GM18858 (cell line): ENCODE measurements around the gene BHLHA15.

Experiments
- ATAC-seq: cut with Tn5 transposase; IDR thresholded peaks from one replicate; pipeline ENCODE4 v1.9.1; 2021; ENCODE audit not compliant: unreplicated experiment

The BHLHA15 gene

DNA sequence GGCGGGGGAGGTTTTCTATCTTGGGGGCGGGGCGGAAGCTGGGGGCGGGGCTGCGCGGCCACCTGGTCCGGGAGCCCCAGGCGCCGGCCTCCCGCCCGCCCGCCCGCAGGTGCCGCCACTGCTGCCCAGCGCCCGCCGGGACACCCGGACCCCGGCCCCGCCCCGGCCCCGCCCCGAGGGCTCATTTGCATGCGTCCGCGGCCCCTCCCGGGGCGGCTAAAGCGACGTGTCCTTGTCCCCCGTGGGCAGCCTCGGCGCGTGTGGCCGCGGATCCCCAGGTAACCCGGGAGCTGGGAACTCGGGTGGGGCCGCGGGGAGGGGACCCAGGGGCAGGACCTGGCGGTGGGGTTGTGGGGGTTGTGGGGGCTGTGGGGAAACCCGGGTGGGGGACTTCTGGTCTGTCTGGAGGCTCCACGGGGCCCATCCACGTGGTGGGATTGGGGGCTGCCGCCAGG lies at the start of gene BHLHA15:
BHLHA15 (plus strand) TSS at position 219 of the 455 bp plus-strand sequence. CDS start 871 bp downstream, outside the sequence.
- no peak for ATAC-seq

DNA sequence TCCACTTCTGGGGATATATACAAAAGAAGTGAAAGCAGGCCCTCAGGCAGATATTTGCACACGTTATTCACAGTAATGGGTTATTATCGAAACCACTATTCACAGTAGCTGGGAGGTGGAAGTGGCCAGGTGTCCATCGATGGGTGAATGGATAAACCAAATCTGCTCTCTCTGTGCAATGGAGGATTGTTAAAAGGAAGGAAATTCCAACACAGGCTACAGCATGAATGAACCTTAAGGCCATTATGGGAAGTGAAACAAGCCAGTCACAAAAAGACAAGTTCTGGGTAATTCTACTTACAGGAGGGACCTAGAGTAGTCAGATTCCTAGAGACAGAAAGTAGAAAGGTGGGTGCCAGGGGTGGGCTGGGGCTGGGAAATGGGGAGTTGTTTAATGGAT lies 48.5 kb upstream of the BHLHA15 start:
- no peak for ATAC-seq

DNA sequence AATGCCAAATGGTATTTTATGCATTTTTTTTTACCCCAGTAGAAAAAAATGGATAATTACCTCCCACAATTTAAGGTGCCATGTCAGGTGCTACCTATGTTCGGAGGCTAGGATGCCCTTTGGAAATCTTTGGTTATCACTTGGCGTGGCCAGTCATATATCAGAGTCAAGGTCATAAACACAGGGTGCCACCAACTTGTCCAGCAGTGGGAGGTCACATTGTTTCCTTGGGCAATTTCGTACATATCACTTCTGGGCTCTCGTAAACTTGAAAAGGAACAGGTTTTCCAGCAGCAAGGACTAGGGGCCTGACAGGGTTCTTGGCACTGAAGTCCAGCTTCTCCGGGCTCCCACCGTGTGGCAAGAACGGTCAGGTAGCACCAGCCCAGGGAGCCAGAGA lies 48.0 kb upstream of the BHLHA15 start:
- no peak for ATAC-seq

DNA sequence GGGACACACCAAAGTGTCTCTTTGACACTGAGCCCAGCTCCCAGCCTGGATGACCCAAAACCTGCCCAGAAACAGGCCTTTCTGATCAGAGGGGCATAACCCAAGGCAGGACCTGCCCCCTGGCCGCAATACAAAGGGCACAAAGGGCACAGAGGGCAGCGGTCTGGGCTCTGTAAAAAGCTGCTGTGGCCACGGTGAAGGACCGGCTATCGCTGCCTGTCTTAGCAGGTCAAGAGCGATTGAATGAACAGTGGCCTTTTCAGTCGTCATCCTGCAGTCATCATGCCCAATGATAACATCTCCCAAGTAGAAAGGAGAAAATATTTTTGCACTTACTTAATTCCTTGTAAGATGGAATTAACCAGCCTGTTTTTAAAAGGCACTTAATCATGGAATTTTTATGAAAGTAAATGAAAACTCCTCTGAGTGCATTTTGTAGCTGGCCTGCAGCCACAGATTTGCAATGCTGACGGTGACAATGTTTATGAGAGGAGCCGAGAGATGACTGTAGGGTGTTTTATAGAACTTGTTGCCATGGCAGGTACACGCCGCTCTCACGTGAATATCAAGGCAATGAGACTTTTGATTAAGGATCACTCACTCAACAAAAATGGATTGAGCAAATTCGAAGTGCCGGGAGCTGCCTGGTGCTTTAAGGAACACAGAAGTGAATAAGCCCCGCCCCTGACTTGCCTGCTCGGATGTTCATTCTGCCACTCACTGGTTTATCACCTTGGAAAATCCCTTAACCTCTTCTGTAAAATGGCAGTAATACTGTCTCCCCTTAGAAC lies 47.3 kb upstream of the BHLHA15 start:
- no peak for ATAC-seq

DNA sequence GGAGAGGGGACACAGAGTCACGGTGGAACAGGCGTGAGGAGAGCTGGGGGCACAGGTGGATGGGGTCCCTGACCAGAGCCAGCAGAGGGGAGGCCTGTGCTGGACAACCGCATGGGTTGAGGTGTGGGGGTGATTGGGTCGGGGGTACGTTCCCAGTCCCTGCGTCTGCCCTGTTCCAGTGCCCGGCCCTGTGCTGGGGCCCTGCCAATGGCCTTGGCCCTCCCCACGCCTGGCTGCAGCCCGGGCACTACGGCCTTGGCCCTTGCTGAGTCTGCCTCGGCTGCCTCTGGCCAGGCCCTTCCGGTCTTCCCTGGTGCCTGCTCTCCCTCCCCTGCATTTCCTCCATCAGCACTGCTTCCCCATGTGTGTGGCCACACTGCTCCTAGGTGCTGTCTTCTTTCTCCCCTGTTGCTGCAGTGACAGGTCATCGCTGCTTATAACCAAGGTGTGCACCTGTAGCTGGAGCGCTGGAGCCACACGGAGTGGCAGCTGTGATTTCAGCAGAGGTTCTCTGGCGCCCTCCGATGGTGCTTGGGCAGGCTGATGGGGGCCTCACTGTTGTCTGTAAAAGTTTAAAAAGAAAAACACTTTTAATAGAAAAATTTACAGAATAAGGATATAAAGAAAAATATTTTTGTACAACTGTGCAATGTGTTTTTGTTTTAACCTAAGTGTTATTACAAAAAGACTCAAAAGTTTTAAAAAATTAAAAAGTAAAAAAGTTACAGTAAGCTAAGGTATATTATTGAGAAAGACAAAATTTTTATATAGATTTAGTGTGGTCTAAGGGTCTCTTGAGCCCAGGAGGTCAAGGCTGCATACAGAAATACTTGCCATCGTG lies 45.2 kb upstream of the BHLHA15 start:
- ATAC-seq = no peak

DNA sequence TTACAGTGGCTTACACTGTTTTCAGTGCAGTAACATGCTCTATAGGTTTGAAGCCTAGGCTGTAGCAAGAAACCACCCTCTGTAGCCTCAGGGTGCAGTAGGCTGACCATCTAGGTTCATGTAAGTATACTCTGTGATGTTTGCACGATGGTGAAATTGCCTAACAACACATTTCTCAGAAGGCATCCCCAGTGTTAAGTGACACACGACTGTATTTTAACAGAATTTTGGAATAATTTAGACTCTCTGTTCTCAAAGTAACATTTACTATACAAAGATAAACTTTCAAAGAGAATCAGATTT lies 44.6 kb upstream of the BHLHA15 start:
- no peak for ATAC-seq

DNA sequence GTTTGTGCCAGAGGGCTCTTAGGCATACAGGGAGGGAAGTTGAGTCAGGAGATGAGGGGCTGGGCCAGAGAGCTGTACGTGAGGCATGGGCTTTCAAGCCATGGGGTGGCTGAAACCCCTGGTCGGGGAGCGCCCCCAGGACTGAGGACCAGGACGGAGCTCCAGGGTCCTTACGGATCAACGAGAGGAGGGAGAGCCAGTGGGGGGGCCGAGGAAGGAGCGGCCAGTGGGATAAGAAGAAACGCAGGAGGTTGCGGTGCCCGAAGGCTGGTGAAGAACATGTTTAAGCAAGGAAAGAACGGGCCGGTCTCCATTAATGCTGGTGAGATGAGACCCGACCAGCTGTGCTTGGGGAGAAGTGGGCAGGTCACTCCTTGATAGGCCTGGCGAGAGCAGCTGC lies 43.6 kb upstream of the BHLHA15 start:
- no peak for ATAC-seq

DNA sequence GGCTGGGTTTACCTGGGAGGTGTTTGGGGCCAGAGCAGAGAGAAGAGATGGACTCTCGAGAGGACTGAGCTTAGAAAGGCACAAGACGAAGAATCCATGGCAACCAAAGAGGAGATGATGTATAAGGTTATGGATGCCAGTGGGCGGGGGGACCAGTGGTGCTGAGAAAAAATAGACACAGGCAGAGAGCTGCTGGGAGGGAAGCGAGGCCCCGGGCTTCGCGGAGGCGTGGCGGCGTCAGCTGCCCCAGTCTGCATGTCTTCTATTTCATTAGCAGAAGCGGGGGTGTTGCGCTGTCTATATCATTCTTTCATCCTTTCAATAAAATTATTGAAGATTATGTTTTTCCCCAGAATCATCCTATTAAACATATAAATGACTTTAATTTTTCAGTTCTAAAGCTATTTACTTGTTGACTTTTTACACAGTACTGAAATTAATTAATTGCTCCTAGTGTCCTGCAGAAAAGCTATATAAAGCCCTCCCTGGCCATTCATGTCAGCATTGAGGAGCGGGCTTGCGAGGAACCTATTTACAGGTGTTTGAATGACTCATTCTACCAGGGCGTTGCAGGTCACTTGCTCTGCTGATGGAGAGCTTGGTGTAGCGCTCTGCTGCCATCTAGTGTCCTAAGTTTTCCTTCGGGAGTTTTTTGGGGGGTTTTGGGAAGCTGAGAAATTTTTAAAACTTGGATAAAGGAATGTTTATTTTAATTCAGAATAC lies 42.9 kb upstream of the BHLHA15 start:
- ATAC-seq = no peak

DNA sequence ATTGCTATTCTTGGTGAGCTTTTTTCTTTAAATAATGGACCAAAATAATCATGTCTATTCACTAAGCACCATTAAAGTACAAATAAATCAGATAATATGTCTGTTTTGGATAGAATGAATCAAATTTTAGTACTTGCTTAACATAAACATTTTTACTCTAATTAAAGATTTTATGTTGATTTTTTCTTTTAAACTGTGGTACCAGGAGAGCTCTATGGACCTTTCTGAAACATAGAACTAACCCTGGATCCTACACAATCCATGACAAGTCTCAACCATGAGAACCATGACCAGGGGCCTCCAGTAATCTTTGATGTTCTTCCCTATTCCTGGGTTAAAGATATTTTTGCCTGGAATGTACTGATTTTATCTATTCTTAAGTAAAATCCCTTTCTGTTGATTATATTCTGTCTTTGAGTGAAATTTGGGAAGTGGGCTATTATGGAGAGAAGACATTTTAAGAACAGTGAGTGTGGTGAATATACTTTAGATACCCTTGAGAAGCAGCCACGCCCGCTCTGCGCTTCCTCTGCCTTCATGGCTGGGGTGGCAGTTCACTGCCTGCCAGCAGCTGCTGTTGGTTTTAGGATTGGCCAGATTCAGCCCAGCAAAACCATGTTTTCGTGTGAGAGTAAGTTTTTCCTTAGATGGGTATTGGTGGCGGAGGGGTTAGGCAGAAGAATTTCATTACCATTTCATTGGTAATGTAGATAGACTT lies 42.2 kb upstream of the BHLHA15 start:
- ATAC-seq = no peak

DNA sequence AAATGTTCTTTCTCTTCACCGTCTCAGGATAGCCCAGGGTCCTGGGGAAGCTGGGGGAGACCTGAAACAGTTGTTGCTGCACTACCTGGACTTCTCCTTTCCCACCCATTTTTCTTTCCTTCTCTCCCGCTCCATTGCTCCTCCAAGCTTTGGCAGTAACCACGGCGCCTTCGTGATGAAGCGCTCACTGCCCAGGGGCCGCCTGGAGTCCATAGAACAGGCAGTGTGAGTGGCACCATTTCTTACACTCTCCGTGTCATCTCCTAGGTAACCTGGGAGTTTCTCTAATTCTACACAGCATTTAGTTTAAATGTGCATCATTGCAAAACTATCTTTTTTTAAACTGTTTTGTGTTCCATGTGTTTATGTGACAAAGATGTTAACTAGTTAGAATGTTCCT lies 40.3 kb upstream of the BHLHA15 start:
- no peak for ATAC-seq

DNA sequence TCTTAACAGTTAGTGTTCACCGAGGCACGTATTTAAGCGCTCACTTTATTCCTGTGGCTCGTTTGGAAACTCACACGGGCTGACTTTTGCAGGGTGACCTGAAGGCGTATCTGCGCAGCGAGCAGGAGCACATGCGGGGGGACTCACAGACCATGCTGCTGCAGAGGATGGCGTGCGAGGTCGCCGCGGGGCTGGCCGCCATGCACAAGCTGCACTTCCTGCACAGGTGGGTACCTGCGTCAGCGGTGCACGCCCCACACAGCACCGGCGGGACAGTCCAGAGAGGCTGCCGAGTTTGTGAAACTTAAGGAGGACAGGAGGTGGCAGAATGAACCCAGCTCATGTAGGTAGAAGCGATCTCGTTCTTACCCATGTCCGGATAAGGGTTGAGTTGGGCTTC lies 39.8 kb upstream of the BHLHA15 start:
- no peak for ATAC-seq

DNA sequence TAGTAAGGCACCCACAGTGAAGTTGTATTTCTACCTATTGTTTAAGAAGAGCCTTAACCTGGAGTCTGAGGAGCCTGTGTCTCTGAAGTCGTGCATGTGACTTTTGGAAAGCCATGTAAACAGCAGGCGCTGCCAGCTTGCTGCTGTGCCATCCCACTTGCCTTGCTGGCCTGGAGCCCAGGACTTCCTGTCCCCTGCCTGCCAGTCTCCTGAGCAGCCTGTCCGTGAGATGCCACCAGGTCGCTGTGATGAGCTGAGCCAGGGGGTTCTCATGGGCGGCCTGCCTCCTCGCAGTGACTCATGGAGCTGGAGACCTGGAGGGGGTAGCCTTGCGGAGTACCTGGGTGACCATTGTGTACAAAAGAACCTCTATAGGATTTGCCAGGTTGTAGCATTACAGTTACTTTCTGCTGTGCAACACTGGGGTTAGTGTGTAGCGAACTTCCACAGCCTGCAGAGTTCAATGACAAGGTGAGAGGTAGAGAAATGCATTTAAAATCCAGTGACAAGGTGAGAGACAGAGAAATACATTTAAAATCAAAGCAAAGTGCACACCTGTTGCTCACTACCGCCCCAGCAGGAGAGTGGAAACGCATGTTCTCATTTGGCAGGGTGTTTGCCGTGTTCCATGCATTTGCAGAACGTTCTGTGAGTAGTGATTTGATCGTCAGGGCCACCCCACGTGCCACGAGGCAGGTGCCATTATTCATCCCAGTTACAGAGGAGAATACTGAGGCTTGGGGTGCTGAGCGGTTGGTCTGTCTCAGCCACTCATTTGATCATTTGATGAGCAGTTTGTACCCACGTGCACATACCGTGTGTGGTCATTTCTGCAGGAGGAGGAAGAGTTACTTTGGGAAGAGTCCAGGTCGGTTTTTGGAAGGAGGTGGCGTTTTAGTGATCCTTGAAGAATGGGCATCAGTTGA lies 36.6 kb upstream of the BHLHA15 start:
- no peak for ATAC-seq

DNA sequence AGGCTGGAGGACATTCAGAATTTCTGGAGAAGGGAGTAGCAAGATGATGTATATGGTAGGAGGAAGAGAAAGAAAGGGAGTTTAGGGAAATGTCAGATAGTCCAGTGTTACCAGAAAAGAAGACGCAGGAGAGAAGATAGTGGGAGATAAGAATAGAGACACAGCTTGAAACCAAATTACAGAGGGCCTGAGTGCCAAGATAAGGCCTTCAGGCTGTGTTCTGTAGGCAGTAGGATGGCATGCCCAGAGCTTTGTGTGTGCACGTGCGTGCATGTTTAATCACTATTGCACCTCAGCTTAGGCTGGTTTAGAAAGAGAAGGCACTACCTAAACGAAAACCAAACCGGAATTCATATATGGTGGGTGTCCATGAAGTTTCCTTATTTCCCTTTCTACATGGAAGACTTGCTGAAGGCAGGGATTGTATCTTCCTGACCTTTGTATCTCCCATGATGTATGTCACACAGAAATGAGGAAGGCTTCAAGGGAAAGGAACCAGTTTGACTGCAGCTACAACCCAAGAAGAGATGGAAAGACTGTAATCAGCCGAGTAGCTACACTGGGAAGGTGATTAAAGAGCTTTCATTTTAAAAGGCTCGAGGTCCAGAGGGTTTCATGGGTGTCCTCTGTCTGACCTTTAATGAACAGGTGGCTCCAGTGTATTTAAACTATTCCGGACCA lies 35.8 kb upstream of the BHLHA15 start:
- ATAC-seq = no peak

DNA sequence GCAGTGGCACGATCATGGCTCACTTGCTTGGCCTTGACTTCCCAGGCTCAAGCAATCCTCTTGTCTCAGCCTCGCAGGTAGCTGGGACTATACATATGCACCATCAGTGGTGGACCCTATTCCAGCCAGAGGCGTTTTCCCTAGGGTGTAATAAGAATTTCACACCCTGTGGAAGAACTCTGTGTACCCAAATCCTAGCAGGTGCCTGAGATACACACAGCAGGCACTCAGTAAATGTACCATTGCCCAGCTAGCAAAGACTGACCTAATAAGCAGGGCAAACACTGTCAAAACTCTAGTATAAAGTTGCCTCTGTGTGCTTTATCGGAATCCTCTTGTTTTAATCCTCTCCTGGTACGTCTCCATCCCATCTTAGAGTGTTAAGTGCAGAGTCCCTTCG lies 33.7 kb upstream of the BHLHA15 start:
- ATAC-seq = no peak

DNA sequence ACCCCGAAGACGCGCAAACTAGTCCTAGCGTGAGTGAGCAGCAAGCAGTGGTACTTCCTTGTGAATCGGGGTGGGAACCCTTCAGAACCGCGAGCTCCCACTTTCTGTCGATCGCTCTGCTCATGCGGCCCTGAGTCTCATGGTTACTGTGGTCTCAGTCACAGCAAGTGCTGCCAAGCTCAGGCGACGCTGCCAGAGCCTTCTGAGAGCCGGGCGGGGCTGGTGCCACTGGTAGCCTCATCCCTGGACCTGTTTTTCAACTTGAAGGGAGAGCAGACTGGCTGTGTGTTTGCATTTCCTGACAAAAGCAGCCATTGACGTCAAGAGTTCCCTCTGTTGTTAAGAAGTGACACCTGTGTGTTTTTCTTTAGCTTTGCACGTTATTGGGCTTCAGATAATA lies 32.9 kb upstream of the BHLHA15 start:
- ATAC-seq = no peak

DNA sequence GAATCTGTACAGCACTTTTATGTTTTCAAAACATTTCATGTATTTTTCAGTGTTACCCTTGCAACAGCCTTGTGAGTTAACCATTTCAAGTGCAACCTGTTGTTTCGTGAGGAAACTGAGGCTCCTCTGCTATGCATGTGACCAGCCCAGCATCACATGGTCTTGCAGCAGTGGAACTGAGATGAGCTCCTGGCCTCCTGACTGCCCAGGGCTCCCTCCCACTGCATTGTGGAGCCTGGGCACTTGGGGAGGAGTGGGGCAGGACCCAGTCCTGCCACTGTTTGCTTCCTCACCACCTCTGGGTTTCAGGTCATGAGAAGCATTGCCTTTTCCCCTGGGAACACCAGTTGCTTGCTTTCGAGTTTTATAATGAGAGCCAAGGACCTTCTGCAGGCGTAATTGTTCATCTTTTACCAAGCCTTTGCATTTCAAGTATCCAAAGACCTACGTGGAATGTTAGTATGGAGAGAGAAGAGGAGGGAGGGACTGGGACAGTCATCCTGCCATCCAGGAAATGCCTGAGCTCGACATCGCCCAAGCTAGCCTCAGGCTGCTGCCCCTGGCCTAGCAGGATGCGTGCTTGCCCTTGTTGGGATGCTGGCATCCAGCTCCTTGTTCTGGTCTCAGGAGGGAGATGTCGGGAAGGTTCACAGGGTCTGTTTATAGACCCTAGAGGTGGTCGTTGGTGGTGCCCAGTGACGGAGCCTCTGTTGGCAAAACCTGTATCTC lies 32.3 kb upstream of the BHLHA15 start:
- no peak for ATAC-seq

DNA sequence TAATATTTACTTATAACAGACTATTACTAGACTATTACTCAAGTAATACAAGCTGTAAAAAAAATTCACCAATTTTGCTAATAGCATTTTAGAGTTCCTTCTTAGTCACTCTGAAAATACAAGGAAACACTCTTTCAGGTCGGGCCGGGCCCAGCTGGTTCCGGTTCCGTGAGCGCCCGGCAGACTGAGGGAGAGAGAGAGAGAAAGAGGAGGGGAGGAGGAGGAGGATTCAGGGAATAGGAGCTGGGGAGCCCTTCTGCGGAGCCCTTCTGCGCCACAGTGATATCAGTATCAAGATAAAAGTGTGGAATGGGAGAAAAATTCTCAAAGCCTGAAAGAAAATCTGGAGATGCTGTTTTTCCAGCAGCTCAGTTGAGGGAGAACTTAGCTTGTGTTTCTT lies 30.5 kb upstream of the BHLHA15 start:
- ATAC-seq = no peak

DNA sequence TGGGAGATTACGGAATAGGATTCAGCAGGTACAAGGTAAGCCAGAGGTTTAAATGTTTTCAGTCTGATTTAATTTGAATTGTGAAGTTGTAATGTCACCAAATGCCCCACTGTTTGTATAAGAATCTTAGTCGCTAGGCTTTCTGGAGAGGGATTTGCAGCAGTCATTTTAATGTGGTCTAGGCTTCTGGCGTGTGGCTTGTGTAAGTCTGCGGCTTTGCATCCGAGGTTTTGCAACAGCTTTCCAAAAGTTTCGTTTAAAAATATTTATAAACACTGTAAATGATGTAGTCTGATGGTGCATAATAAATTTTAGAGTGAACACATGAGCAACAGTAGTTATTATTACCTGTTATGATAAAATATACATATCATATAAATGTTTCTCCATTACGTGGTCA lies 26.1 kb upstream of the BHLHA15 start:
- no peak for ATAC-seq
